KMS-11 (cell line): Measurements from ENCODE around the gene FBXO2.

Source experiments
- H2AFZ ChIP-seq: fragments of 200-600 bp; sonication (generic); 2 replicates; pipeline ENCODE4 v1.6.1; 2016; ENCODE audit warnings: antibody characterized with exemption, mixed run types, low read depth
- H3K27ac ChIP-seq: fragments of 200-600 bp; sonication (generic); 2 replicates; pipeline ENCODE4 v1.6.1; 2016; ENCODE audit warnings: mild to moderate bottlenecking, mixed run types
- H3K27me3 ChIP-seq: fragments of 200-600 bp; sonication (generic); 2 replicates; pipeline ENCODE4 v1.6.1; 2017; ENCODE audit warnings: mild to moderate bottlenecking, low read depth, mixed run types, moderate library complexity; ENCODE audit not compliant: insufficient read depth
- H3K36me3 ChIP-seq: fragments of 200-600 bp; sonication (generic); 2 replicates; pipeline ENCODE4 v1.6.1; 2017; ENCODE audit warnings: mild to moderate bottlenecking, mixed run types; ENCODE audit not compliant: insufficient read depth
- H3K4me1 ChIP-seq: fragments of 200-600 bp; sonication (generic); 2 replicates; pipeline ENCODE4 v1.6.1; 2016; ENCODE audit warnings: mild to moderate bottlenecking, low read depth, mixed run types; ENCODE audit not compliant: poor library complexity, severe bottlenecking
- H3K4me2 ChIP-seq: fragments of 200-600 bp; sonication (generic); 2 replicates; pipeline ENCODE4 v1.7.0; 2016; ENCODE audit warnings: mild to moderate bottlenecking, mixed run types
- H3K4me3 ChIP-seq: fragments of 200-600 bp; sonication (generic); IDR thresholded peaks from 2 replicates; pipeline ENCODE4 v1.6.1; 2017; ENCODE audit warnings: low read depth, low read length, mixed read lengths; ENCODE audit not compliant: insufficient read depth
- H3K79me2 ChIP-seq: fragments of 200-600 bp; sonication (generic); 2 replicates; pipeline ENCODE4 v1.6.1; 2016; ENCODE audit warnings: low read depth, mixed run types; ENCODE audit not compliant: insufficient read depth
- H3K9ac ChIP-seq: fragments of 200-600 bp; sonication (generic); 2 replicates; pipeline ENCODE4 v1.6.1; 2016; ENCODE audit warnings: mild to moderate bottlenecking, mixed run types
- H4K20me1 ChIP-seq: fragments of 200-600 bp; sonication (generic); 2 replicates; pipeline ENCODE4 v1.6.1; 2016; ENCODE audit warnings: mild to moderate bottlenecking, mixed run types; ENCODE audit not compliant: insufficient read depth
- CTCF ChIP-seq: fragments of 200-600 bp; sonication (generic); conservative IDR thresholded peaks from 2 replicates; pipeline ENCODE4 v1.6.1; 2017; ENCODE audit warnings: low read depth, mild to moderate bottlenecking, antibody characterized with exemption, low read length, moderate library complexity, mixed read lengths

Gene FBXO2

GRCh38 chr1:11695861-11696260, 41.6 kb upstream of the FBXO2 start:
- H3K4me3 ChIP-seq, result no peak overlapping the region
- H3K9ac ChIP-seq, result no peak overlapping the region
- no peak overlapping the region for H2AFZ ChIP-seq
- H3K4me1 ChIP-seq, result no peaks in the 10 kb centered on the region
- H3K4me2 ChIP-seq, result no peak overlapping the region
- no peak for TF ChIP-seq CTCF
- no peaks in the 10 kb centered on the region for H3K79me2 ChIP-seq
- H4K20me1 ChIP-seq, result no peaks in the 10 kb centered on the region
- peaks cover 81% of the 10 kb centered on the region for H3K27me3 ChIP-seq
- no peaks in the 10 kb centered on the region for H3K36me3 ChIP-seq
- H3K27ac ChIP-seq, result no peak overlapping the region

- no peaks in the 10 kb centered on the region for H3K36me3 ChIP-seq
- peaks cover 80% of the 10 kb centered on the region for H3K27me3 ChIP-seq
- H3K27ac ChIP-seq, result no peak overlapping the region
- H3K79me2 ChIP-seq, result no peaks in the 10 kb centered on the region
- H3K4me1 ChIP-seq, result no peaks in the 10 kb centered on the region
- H2AFZ ChIP-seq, result no peak overlapping the region
- no peak overlapping the region for H3K4me2 ChIP-seq
- H3K9ac ChIP-seq, result no peak overlapping the region
- no peak overlapping the region for H3K4me3 ChIP-seq
- TF ChIP-seq CTCF, result no peak
- no peaks in the 10 kb centered on the region for H4K20me1 ChIP-seq
Measured at GRCh38 chr1:11693917-11694316, 39.7 kb upstream of the FBXO2 start.

GRCh38 chr1:11693024-11693590, 38.9 kb upstream of the FBXO2 start:
- no peak for TF ChIP-seq CTCF
- no peaks in the 10 kb centered on the region for H3K4me1 ChIP-seq
- H3K9ac ChIP-seq, result no peak overlapping the region
- H3K27me3 ChIP-seq, result peaks cover 79% of the 10 kb centered on the region
- no peaks in the 10 kb centered on the region for H4K20me1 ChIP-seq
- H3K4me3 ChIP-seq, result no peak overlapping the region
- H2AFZ ChIP-seq, result no peak overlapping the region
- H3K4me2 ChIP-seq, result no peak overlapping the region
- no peaks in the 10 kb centered on the region for H3K36me3 ChIP-seq
- H3K79me2 ChIP-seq, result no peaks in the 10 kb centered on the region
- H3K27ac ChIP-seq, result no peak overlapping the region

GRCh38 chr1:11691928-11692711, 37.9 kb upstream of the FBXO2 start:
- TF ChIP-seq CTCF, result no peak
- Histone ChIP-seq H3K4me2 (no peak overlapping the region), H3K36me3 (no peaks in the 10 kb centered on the region), H4K20me1 (no peaks in the 10 kb centered on the region), H3K79me2 (no peaks in the 10 kb centered on the region), H2AFZ (no peak overlapping the region), H3K27ac (no peak overlapping the region), H3K9ac (no peak overlapping the region), H3K4me1 (no peaks in the 10 kb centered on the region), H3K27me3 (peaks cover 69% of the 10 kb centered on the region), H3K4me3 (no peak overlapping the region)
